H1 (cell line): ENCODE results near the gene CCDC200. TPM values are rescaled to one million over a fixed set of nuclear protein-coding genes. Genes with fewer than 3 reads are reported as not detected.

ENCODE experiments used
- ASH2L ChIP-seq: fragments of 200-600, 300-600 bp; sonication (generic); IDR thresholded peaks from one replicate; pipeline ENCODE4 v1.7.1; 2017; ENCODE audit warnings: low read length
- ATF3 ChIP-seq: IDR thresholded peaks from 2 replicates; pipeline ENCODE4 v1.6.1; 2011; ENCODE audit warnings: low read depth, mild to moderate bottlenecking, low read length; ENCODE audit not compliant: insufficient read depth
- CHD2 ChIP-seq: IDR thresholded peaks from 2 replicates; pipeline ENCODE4 v1.6.1; 2012; ENCODE audit warnings: low read length, improper control_type of control experiment
- CHD7 ChIP-seq: fragments of 300-600 bp; sonication (generic); IDR thresholded peaks from 2 replicates; pipeline ENCODE4 v1.7.1; 2012; ENCODE audit warnings: low read length, moderate library complexity, mild to moderate bottlenecking, inconsistent platforms; ENCODE audit not compliant: insufficient replicate concordance
- GTF2F1 ChIP-seq: IDR thresholded peaks from 2 replicates; pipeline ENCODE4 v1.6.1; 2012; ENCODE audit warnings: low read depth, low read length, improper control_type of control experiment, borderline replicate concordance
- JUND ChIP-seq: IDR thresholded peaks from 2 replicates; pipeline ENCODE4 v1.6.1; 2011; ENCODE audit warnings: mild to moderate bottlenecking, improper control_type of control experiment, low read length
- KDM5A ChIP-seq: fragments of 200-600 bp; IDR thresholded peaks from 2 replicates; pipeline ENCODE4 v1.7.1; 2012; ENCODE audit warnings: mild to moderate bottlenecking, low read length, inconsistent platforms, mixed read lengths
- MAFK ChIP-seq: IDR thresholded peaks from 2 replicates; pipeline ENCODE4 v1.6.1; 2012; ENCODE audit warnings: low read depth, mild to moderate bottlenecking, improper control_type of control experiment, low read length
- PHF8 ChIP-seq: fragments of 200-600 bp; sonication (generic); conservative IDR thresholded peaks from 2 replicates; pipeline ENCODE4 v1.7.1; 2012; ENCODE audit warnings: low read depth, mild to moderate bottlenecking, inconsistent platforms, low read length, moderate library complexity
- RXRA ChIP-seq: IDR thresholded peaks from 2 replicates; pipeline ENCODE4 v1.6.1; 2011; ENCODE audit warnings: low read depth, mild to moderate bottlenecking, low read length, moderate library complexity; ENCODE audit not compliant: insufficient read depth
- SP1 ChIP-seq: IDR thresholded peaks from 2 replicates; pipeline ENCODE4 v1.6.1; 2011; ENCODE audit warnings: low read depth, low read length
- TCF12 ChIP-seq: IDR thresholded peaks from 2 replicates; pipeline ENCODE4 v1.6.1; 2011; ENCODE audit warnings: low read depth, mild to moderate bottlenecking, low read length
- YY1 ChIP-seq: IDR thresholded peaks from 2 replicates; pipeline ENCODE4 v1.6.1; 2011; ENCODE audit warnings: low read depth, mild to moderate bottlenecking, low read length
- polyA plus RNA-seq, 7 experiments: library from polyadenylated mRNA; depleted of rRNA in 3 of 7; stranded (reverse) in 5 of 7; unstranded in 2 of 7; fragments of >200 nt in 5 of 7; fragments of 200-250 nt in 2 of 7; gene quantifications; 1 replicate in 5 of 7; 2 replicates in 1 of 7; 4 replicates in 1 of 7; pipeline versions ENCODE4 v1.2.1 to v1.2.3, GENCODE V29; 2011 to 2013; ENCODE audit warnings: missing spikeins in 2 of 7, mixed read lengths in 2 of 7
- total RNA-seq: library from RNA; stranded (reverse); fragmentation: NEBNext Ultra II Directional; extraction: Animal tissue kit (Norgen Biotek cat#: 25700); gene quantifications from 2 replicates; pipeline ENCODE4 v1.2.1, GENCODE V29; 2021

Gene CCDC200
- total and polyA plus RNA-seq, 2 of the 8 experiments (the other 6 are each of a cell fraction or from before 2014, with no cell fraction given): 0.11 TPM; not detected in 1

- TF ChIP-seq CHD7: no peak
- no peak for TF ChIP-seq CHD2
- no peak for TF ChIP-seq GTF2F1
- no peak for TF ChIP-seq TCF12
- no peak for TF ChIP-seq PHF8
- no peak for TF ChIP-seq SP1
- TF ChIP-seq KDM5A: no peak
- TF ChIP-seq JUND: no peak
- TF ChIP-seq ATF3: no peak
- no peak for TF ChIP-seq ASH2L
- no peak for TF ChIP-seq YY1
- no peak for TF ChIP-seq MAFK
- TF ChIP-seq RXRA: no peak
Observed at GRCh38 chr17:43215341-43215740, 13.1 kb downstream of the CCDC200 start (continued).
